Measurements from ENCODE around the gene CADPS. TPM values are rescaled to one million over a fixed set of nuclear protein-coding genes. Genes with fewer than 3 reads are reported as not detected.

CADPS gene
- polyA plus RNA-seq, 3 donors, result not detected

DNA sequence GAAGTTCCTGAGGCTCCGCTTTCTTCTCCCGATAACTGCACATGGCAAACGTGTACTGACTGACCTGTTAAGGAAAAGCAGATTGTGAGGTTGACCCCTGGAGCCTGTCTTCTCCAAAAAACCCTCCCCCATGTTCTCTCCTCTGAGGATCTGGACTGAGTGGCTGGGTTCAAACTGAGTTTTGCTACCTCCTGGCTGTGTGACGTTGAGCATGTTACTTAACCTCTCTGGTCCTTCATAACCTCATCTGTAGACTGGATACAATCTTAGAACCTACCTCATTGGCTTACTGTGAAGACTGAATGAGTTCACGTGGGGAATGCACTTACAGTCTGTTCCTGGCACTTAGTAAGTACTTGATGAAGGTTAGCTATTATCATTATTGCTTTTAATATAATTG is 317.8 kb downstream of the CADPS start:
- TF ChIP-seq CTCF (IDR thresholded peaks at IDR 0.05), result no peak
- Histone ChIP-seq H2AFZ (ENCODE audit: insufficient read depth, low read depth, low read length, poor library complexity, severe bottlenecking) (no peak overlapping the region), H3K9me3 (replicated peaks in 1 of 2; ENCODE audit: control insufficient read depth in 1 of 2, insufficient read depth in 1 of 2, low read length in 2 of 2) (no peaks in the 10 kb centered on the region), H3K4me3 (replicated peaks in 1 of 3; ENCODE audit: low read depth in 2 of 3, low read length in 3 of 3) (no peak overlapping the region), H3K27me3 (ENCODE audit: control insufficient read depth in 2 of 2, insufficient read depth in 2 of 2, low read length in 2 of 2) (no peaks in the 10 kb centered on the region), H3K27ac (ENCODE audit: low read depth in 1 of 2, low read length in 2 of 2) (no peak overlapping the region), H3K9ac (ENCODE audit: insufficient read depth, low read length, poor library complexity, severe bottlenecking) (no peak overlapping the region), H3K79me2 (ENCODE audit: insufficient read depth, low read length) (no peaks in the 10 kb centered on the region), H3K36me3 (replicated peaks in 1 of 2; ENCODE audit: control insufficient read depth in 1 of 2, insufficient read depth in 2 of 2, low read length in 2 of 2) (no peaks in the 10 kb centered on the region), H4K20me1 (ENCODE audit: insufficient read depth, low read length) (no peaks in the 10 kb centered on the region), H3K4me1 (ENCODE audit: control insufficient read depth in 1 of 2, insufficient read depth in 2 of 2, low read length in 2 of 2) (no peaks in the 10 kb centered on the region), H3K4me2 (replicated peaks; ENCODE audit: extremely low read depth, low read length, poor library complexity, severe bottlenecking) (no peak overlapping the region)
- no peak overlapping the region for H3K27ac Mint-ChIP-seq
- peaks cover 3 to 4% (median 3%) of the 10 kb centered on the region in 3 donors for H3K27me3 Mint-ChIP-seq (ENCODE audit: low read depth in 3 of 3)
- H3K9me3 Mint-ChIP-seq, result no peaks in the 10 kb centered on the region
- no peaks in the 10 kb centered on the region for H3K4me1 Mint-ChIP-seq
- WGBS (ENCODE audit: insufficient coverage), result 67% methylated on average over 1 of the region's 5 CpGs
- DNase-seq, result no peak
- no peak overlapping the region for H3K4me3 Mint-ChIP-seq
- no peaks in the 10 kb centered on the region for H3K36me3 Mint-ChIP-seq
- intact Hi-C loops (cut with micrococcal nuclease), result no loop called here

DNA sequence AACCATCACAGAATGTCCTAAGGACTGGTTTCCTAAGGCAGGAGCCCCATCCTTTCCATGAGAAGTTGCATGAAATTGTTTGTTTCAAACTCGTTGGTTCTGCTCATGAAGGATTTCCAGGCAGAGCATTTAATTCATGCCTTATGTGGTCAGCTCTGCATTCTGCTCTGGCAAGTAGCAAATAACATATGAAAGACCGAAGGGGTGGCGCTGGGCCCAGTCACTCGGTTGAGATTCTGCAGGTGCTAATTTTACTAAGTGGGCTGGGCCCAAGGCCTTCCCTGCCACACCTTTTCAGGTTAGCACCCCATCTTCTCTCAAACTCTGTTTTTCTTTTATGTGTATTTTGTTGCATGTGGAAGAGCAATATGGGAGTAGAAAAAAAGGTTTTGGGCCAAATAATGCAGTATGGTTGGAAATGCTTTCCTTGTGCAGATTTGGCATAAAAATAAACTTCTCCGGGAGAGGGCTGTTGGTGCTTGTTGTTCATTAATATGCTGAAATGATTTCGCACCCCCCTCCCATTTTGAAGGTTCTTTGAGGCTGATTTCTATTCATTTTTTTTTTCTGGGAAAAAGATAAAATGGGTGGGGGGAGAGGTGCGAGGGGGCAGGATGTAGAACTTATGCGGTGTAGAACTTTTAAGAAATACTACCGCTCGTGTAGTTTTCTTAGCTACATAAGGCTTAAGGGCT is 318.9 kb downstream of the CADPS start:
- Mint-ChIP-seq H3K36me3 (no peaks in the 10 kb centered on the region), H3K4me1 (no peaks in the 10 kb centered on the region), H3K4me3 (no peak overlapping the region), H3K27me3 (ENCODE audit: low read depth in 3 of 3) (peaks cover 3 to 4% (median 3%) of the 10 kb centered on the region in 3 donors), H3K27ac (no peak overlapping the region), H3K9me3 (no peaks in the 10 kb centered on the region)
- no peak for TF ChIP-seq CTCF (IDR thresholded peaks at IDR 0.05)
- intact Hi-C loops (cut with micrococcal nuclease), result no loop called here
- Histone ChIP-seq H3K4me1 (ENCODE audit: control insufficient read depth in 1 of 2, insufficient read depth in 2 of 2, low read length in 2 of 2) (no peaks in the 10 kb centered on the region), H3K79me2 (ENCODE audit: insufficient read depth, low read length) (no peaks in the 10 kb centered on the region), H3K4me2 (replicated peaks; ENCODE audit: extremely low read depth, low read length, poor library complexity, severe bottlenecking) (no peak overlapping the region), H4K20me1 (ENCODE audit: insufficient read depth, low read length) (no peaks in the 10 kb centered on the region), H2AFZ (ENCODE audit: insufficient read depth, low read depth, low read length, poor library complexity, severe bottlenecking) (no peak overlapping the region), H3K36me3 (replicated peaks in 1 of 2; ENCODE audit: control insufficient read depth in 1 of 2, insufficient read depth in 2 of 2, low read length in 2 of 2) (no peaks in the 10 kb centered on the region), H3K9me3 (replicated peaks in 1 of 2; ENCODE audit: control insufficient read depth in 1 of 2, insufficient read depth in 1 of 2, low read length in 2 of 2) (no peaks in the 10 kb centered on the region), H3K27ac (ENCODE audit: low read depth in 1 of 2, low read length in 2 of 2) (no peak overlapping the region), H3K4me3 (replicated peaks in 1 of 3; ENCODE audit: low read depth in 2 of 3, low read length in 3 of 3) (no peak overlapping the region), H3K27me3 (ENCODE audit: control insufficient read depth in 2 of 2, insufficient read depth in 2 of 2, low read length in 2 of 2) (no peaks in the 10 kb centered on the region), H3K9ac (ENCODE audit: insufficient read depth, low read length, poor library complexity, severe bottlenecking) (no peak overlapping the region)
- WGBS (ENCODE audit: insufficient coverage), result 100% methylated on average over 2 of the region's 10 CpGs
- DNase-seq, result no peak
